ENCODE results near the gene INO80. TPM values are rescaled to one million over a fixed set of nuclear protein-coding genes. Genes with fewer than 3 reads are reported as not detected.

Gene INO80
- total RNA-seq, 2 donors from 2014 or later = 14.0 to 34.3 TPM

GRCh38 chr15:41160639-41161315, 44.7 kb upstream of the INO80 start:
- TF ChIP-seq POLR2A (IDR thresholded peaks at IDR 0.05) = no peak
- no peak for TF ChIP-seq CTCF (IDR thresholded peaks at IDR 0.05)
- no peaks in the 10 kb centered on the region for H3K36me3 ChIP-seq (replicated peaks in 1 of 2; ENCODE audit: insufficient read depth in 1 of 2, low read depth in 2 of 2)
- ATAC-seq = peak; percentile 12
- peak overlapping the region in 2 of 4 donors; percentile 6 to 59 for H3K27ac ChIP-seq
- no peaks in the 10 kb centered on the region for H3K9me3 ChIP-seq
- no peak for DNase-seq
- H3K4me1 ChIP-seq = no peaks in the 10 kb centered on the region
- H3K27me3 ChIP-seq = no peaks in the 10 kb centered on the region
- WGBS, 2 donors = 66 to 76% methylated on average over 15 of the region's 15 CpGs
- H3K4me3 ChIP-seq = no peak overlapping the region
- intact Hi-C loops (cut with DNase I) = no loop called here

- Histone ChIP-seq H3K4me1 (no peaks in the 10 kb centered on the region), H3K27ac (no peak overlapping the region), H3K4me3 (no peak overlapping the region), H3K36me3 (replicated peaks in 1 of 2; ENCODE audit: insufficient read depth in 1 of 2, low read depth in 2 of 2) (no peaks in the 10 kb centered on the region), H3K9me3 (no peaks in the 10 kb centered on the region), H3K27me3 (no peaks in the 10 kb centered on the region)
- ATAC-seq (no peak), DNase-seq (no peak)
- WGBS, 2 donors = 71 to 78% methylated on average over 2 of the region's 2 CpGs
- intact Hi-C loops (cut with DNase I) = no loop called here
- TF ChIP-seq CTCF (IDR thresholded peaks at IDR 0.05) (no peak), POLR2A (IDR thresholded peaks at IDR 0.05) (no peak)
These were observed 38.3 kb upstream of the INO80 start for GRCh38 chr15:41154412-41154811.

GRCh38 chr15:41153733-41154132, 37.7 kb upstream of the INO80 start:
- TF ChIP-seq CTCF (IDR thresholded peaks at IDR 0.05) = no peak
- no peak for TF ChIP-seq POLR2A (IDR thresholded peaks at IDR 0.05)
- ATAC-seq = no peak

GRCh38 chr15:41151451-41152005, 35.4 kb upstream of the INO80 start:
- Histone ChIP-seq H3K9me3 (no peaks in the 10 kb centered on the region), H3K36me3 (replicated peaks in 1 of 2; ENCODE audit: insufficient read depth in 1 of 2, low read depth in 2 of 2) (no peaks in the 10 kb centered on the region), H3K4me1 (no peaks in the 10 kb centered on the region), H3K27me3 (no peaks in the 10 kb centered on the region), H3K27ac (no peak overlapping the region), H3K4me3 (no peak overlapping the region)
- DNase-seq = no peak
- TF ChIP-seq CTCF (IDR thresholded peaks at IDR 0.05) = no peak
- no peak for TF ChIP-seq POLR2A (IDR thresholded peaks at IDR 0.05)
- ATAC-seq = no peak
- intact Hi-C loops (cut with DNase I) = no loop called here
- 92 to 96% methylated on average over 3 to 21 of the region's 37 CpGs for WGBS, 2 donors

More at GRCh38 chr15:41153733-41154132, 37.7 kb upstream of the INO80 start:
- Histone ChIP-seq H3K36me3 (replicated peaks in 1 of 2; ENCODE audit: insufficient read depth in 1 of 2, low read depth in 2 of 2) (no peaks in the 10 kb centered on the region), H3K4me3 (no peak overlapping the region), H3K4me1 (no peaks in the 10 kb centered on the region), H3K27ac (no peak overlapping the region), H3K9me3 (no peaks in the 10 kb centered on the region), H3K27me3 (no peaks in the 10 kb centered on the region)
- DNase-seq = no peak
- WGBS, 2 donors = 89 to 94% methylated on average over 2 to 5 of the region's 5 CpGs
- intact Hi-C loops (cut with DNase I) = no loop called here

GRCh38 chr15:41150279-41150678, 34.2 kb upstream of the INO80 start:
- Histone ChIP-seq H3K9me3 (no peaks in the 10 kb centered on the region), H3K27ac (no peak overlapping the region), H3K4me1 (no peaks in the 10 kb centered on the region), H3K36me3 (replicated peaks in 1 of 2; ENCODE audit: insufficient read depth in 1 of 2, low read depth in 2 of 2) (no peaks in the 10 kb centered on the region), H3K4me3 (no peak overlapping the region), H3K27me3 (no peaks in the 10 kb centered on the region)
- no peak for ATAC-seq
- 78 to 84% methylated on average over 4 of the region's 4 CpGs for WGBS, 2 donors
- TF ChIP-seq POLR2A (IDR thresholded peaks at IDR 0.05) = no peak
- TF ChIP-seq CTCF (IDR thresholded peaks at IDR 0.05) = no peak
- no peak for DNase-seq
- intact Hi-C loops (cut with DNase I) = no loop called here
